HEK293 (cell line): ENCODE data around the gene UBE3B.

Experiments
- CTCF ChIA-PET: fragments of 350-600 bp; formaldehyde crosslinking; extraction: SDS; loops from one replicate; lab custom pipeline; 2021; ENCODE audit warnings: antibody characterized with exemption; lab: Yijun Ruan, JAX
- POLR2A ChIA-PET: fragments of 300-600 bp; formaldehyde crosslinking; extraction: SDS; loops from one replicate; lab custom pipeline; 2020; ENCODE audit warnings: antibody characterized with exemption, inconsistent platforms; lab: Yijun Ruan, JAX
- H3K27ac ChIP-seq: fragments of 200-500 bp; sonication (Bioruptor generic); 2 replicates; pipeline ENCODE4 v1.5.1; 2014; ENCODE audit warnings: low read depth, low read length, control low read depth, inconsistent platforms; ENCODE audit errors: extremely low read depth
- H3K36me3 ChIP-seq, 2 experiments: fragments of 200-500 bp in 1 of 2; sonication (Bioruptor generic) in 1 of 2; 1 replicate in 1 of 2; 2 replicates in 1 of 2; pipeline ENCODE4 v1.5.1; 2014 to 2017; ENCODE audit warnings: inconsistent platforms in 2 of 2, low read length in 2 of 2; ENCODE audit not compliant: control insufficient read depth in 2 of 2, insufficient read depth in 1 of 2
- H3K4me1 ChIP-seq: fragments of 200-500 bp; sonication (Bioruptor generic); 2 replicates; pipeline ENCODE4 v1.5.1; 2014; ENCODE audit warnings: mild to moderate bottlenecking, low read length, inconsistent platforms; ENCODE audit not compliant: control insufficient read depth, insufficient read depth
- H3K4me3 ChIP-seq: 2 replicates; pipeline ENCODE4 v1.5.1; 2011; ENCODE audit warnings: low read depth, mild to moderate bottlenecking, control low read depth, low read length, moderate library complexity
- H3K9me3 ChIP-seq: fragments of 200-500 bp; sonication (Bioruptor generic); 2 replicates; pipeline ENCODE4 v1.5.1; 2014; ENCODE audit warnings: low read depth, low read length, inconsistent platforms; ENCODE audit not compliant: control insufficient read depth, insufficient read depth
- BCL11B ChIP-seq: fragments of 450-650 bp; formaldehyde crosslinking; IDR thresholded peaks from 2 replicates; pipeline ENCODE4 v1.5.1; 2016; ENCODE audit warnings: low read depth, missing biosample characterization, missing genetic modification characterization
- BCL6B ChIP-seq: fragments of 450-650 bp; formaldehyde crosslinking; IDR thresholded peaks from 2 replicates; pipeline ENCODE4 v1.5.1; 2017; ENCODE audit warnings: missing biosample characterization, missing genetic modification characterization
- REPIN1 ChIP-seq: fragments of 450-650 bp; formaldehyde crosslinking; IDR thresholded peaks from 2 replicates; pipeline ENCODE4 v1.5.1; 2017; ENCODE audit warnings: missing biosample characterization, missing genetic modification characterization, low read depth
- SP3 ChIP-seq: fragments of 450-650 bp; formaldehyde crosslinking; IDR thresholded peaks from 2 replicates; pipeline ENCODE4 v1.5.1; 2016; ENCODE audit warnings: missing biosample characterization, missing genetic modification characterization
- YY1 ChIP-seq: fragments of 450-650 bp; formaldehyde crosslinking; IDR thresholded peaks from 2 replicates; pipeline ENCODE4 v1.5.1; 2018; ENCODE audit warnings: missing biosample characterization, missing genetic modification characterization
- ZBTB1 ChIP-seq: fragments of 450-650 bp; formaldehyde crosslinking; IDR thresholded peaks from 2 replicates; pipeline ENCODE4 v1.5.1; 2016; ENCODE audit warnings: missing biosample characterization, missing genetic modification characterization
- ZBTB6 ChIP-seq: fragments of 450-650 bp; formaldehyde crosslinking; IDR thresholded peaks from 2 replicates; pipeline ENCODE4 v1.5.1; 2017; ENCODE audit warnings: missing biosample characterization, missing genetic modification characterization
- ZFP3 ChIP-seq: fragments of 450-650 bp; formaldehyde crosslinking; IDR thresholded peaks from 2 replicates; pipeline ENCODE4 v1.5.1; 2016; ENCODE audit warnings: low read depth, missing biosample characterization, missing genetic modification characterization
- ZFP41 ChIP-seq: fragments of 450-650 bp; formaldehyde crosslinking; IDR thresholded peaks from 2 replicates; pipeline ENCODE4 v1.5.1; 2016; ENCODE audit warnings: missing biosample characterization, missing genetic modification characterization, borderline replicate concordance
- ZIC2 ChIP-seq: fragments of 450-650 bp; formaldehyde crosslinking; IDR thresholded peaks from 2 replicates; pipeline ENCODE4 v1.5.1; 2016; ENCODE audit warnings: missing biosample characterization, missing genetic modification characterization
- ZNF148 ChIP-seq: fragments of 450-650 bp; formaldehyde crosslinking; IDR thresholded peaks from 2 replicates; pipeline ENCODE4 v1.5.0; 2017; ENCODE audit warnings: missing biosample characterization, missing genetic modification characterization, borderline replicate concordance
- ZNF174 ChIP-seq: fragments of 450-650 bp; formaldehyde crosslinking; IDR thresholded peaks from 2 replicates; pipeline ENCODE4 v1.5.0; 2017; ENCODE audit warnings: missing biosample characterization, mild to moderate bottlenecking, missing genetic modification characterization
- ZNF19 ChIP-seq: fragments of 450-650 bp; formaldehyde crosslinking; IDR thresholded peaks from 2 replicates; pipeline ENCODE4; 2016; ENCODE audit warnings: missing biosample characterization, missing genetic modification characterization, low read depth
- ZNF350 ChIP-seq: fragments of 450-650 bp; formaldehyde crosslinking; IDR thresholded peaks from 2 replicates; pipeline ENCODE4 v1.5.0; 2017; ENCODE audit warnings: missing biosample characterization, mild to moderate bottlenecking, missing genetic modification characterization
- ZNF354C ChIP-seq: fragments of 450-650 bp; formaldehyde crosslinking; IDR thresholded peaks from 2 replicates; pipeline ENCODE4 v1.5.1; 2016; ENCODE audit warnings: missing biosample characterization, missing genetic modification characterization, low read depth, borderline replicate concordance
- ZNF394 ChIP-seq: fragments of 450-650 bp; formaldehyde crosslinking; IDR thresholded peaks from 2 replicates; pipeline ENCODE4 v1.5.1; 2016; ENCODE audit warnings: missing biosample characterization, missing genetic modification characterization, mild to moderate bottlenecking, moderate library complexity, borderline replicate concordance
- ZNF501 ChIP-seq: fragments of 450-650 bp; formaldehyde crosslinking; IDR thresholded peaks from 2 replicates; pipeline ENCODE4 v1.5.1; 2016; ENCODE audit warnings: missing biosample characterization, missing genetic modification characterization
- ZNF558 ChIP-seq: fragments of 450-650 bp; formaldehyde crosslinking; IDR thresholded peaks from 2 replicates; pipeline ENCODE4 v1.5.1; 2016; ENCODE audit warnings: missing biosample characterization, missing genetic modification characterization
- ZNF585B ChIP-seq: fragments of 450-650 bp; formaldehyde crosslinking; IDR thresholded peaks from 2 replicates; pipeline ENCODE4 v1.5.1; 2016; ENCODE audit warnings: missing biosample characterization, missing genetic modification characterization
- ZNF747 ChIP-seq: fragments of 450-650 bp; formaldehyde crosslinking; IDR thresholded peaks from 2 replicates; pipeline ENCODE4 v1.5.1; 2016; ENCODE audit warnings: missing biosample characterization, missing genetic modification characterization
- ZNF777 ChIP-seq: fragments of 450-650 bp; formaldehyde crosslinking; IDR thresholded peaks from 2 replicates; pipeline ENCODE4 v1.5.1; 2017; ENCODE audit warnings: missing biosample characterization, missing genetic modification characterization, borderline replicate concordance

Gene UBE3B

GRCh38 chr12:109492371-109492770 is 14.9 kb downstream of the UBE3B start:
- no peak for TF ChIP-seq ZFP41
- TF ChIP-seq REPIN1 (tag by site-specific recombination): no peak
- TF ChIP-seq ZNF174 (tag by site-specific recombination): no peak
- no peak for TF ChIP-seq ZNF777 (tag by site-specific recombination)
- no peak for TF ChIP-seq ZNF747 (tag by site-specific recombination)
- TF ChIP-seq, all 188 proteins: peak for 0
- no peaks in the 10 kb centered on the region for H3K9me3 ChIP-seq
- no peak overlapping the region for H3K4me3 ChIP-seq
- no peak overlapping the region for H3K27ac ChIP-seq
- ChIA-PET POLR2A (no interaction called here), CTCF (no interaction called here)
- no peaks in the 10 kb centered on the region for H3K4me1 ChIP-seq
- H3K36me3 ChIP-seq: peaks cover 22 to 74% of the 10 kb centered on the region in 2 experiments

GRCh38 chr12:109493090-109493489 is 15.7 kb downstream of the UBE3B start:
- TF ChIP-seq YY1: no peak
- TF ChIP-seq, all 188 proteins: peak for 0
- ChIA-PET POLR2A (no interaction called here), CTCF (interaction anchor here (0.7 to 1.5 kb wide), 2 partner anchors 7 to 8 kb away, joined by 3 to 4 read pairs; no protein-coding TSS in a partner anchor)
- Histone ChIP-seq H3K4me3 (no peak overlapping the region), H3K9me3 (no peaks in the 10 kb centered on the region), H3K4me1 (no peaks in the 10 kb centered on the region), H3K36me3 (peaks cover 22 to 74% of the 10 kb centered on the region in 2 experiments), H3K27ac (no peak overlapping the region)

GRCh38 chr12:109493938-109494337 is 16.5 kb downstream of the UBE3B start:
- H3K4me3 ChIP-seq: no peak overlapping the region
- TF ChIP-seq ZIC2 (tag by site-specific recombination) (no peak), ZFP3 (tag by site-specific recombination) (no peak), SP3 (no peak), ZNF354C (tag by site-specific recombination) (no peak), BCL11B (tag by site-specific recombination) (no peak), ZNF19 (no peak), ZNF558 (no peak), ZNF501 (tag by site-specific recombination) (no peak)
- H3K4me1 ChIP-seq: no peaks in the 10 kb centered on the region
- no peak overlapping the region for H3K27ac ChIP-seq
- H3K9me3 ChIP-seq: no peaks in the 10 kb centered on the region
- ChIA-PET POLR2A (no interaction called here), CTCF (interaction anchor here (0.7 to 1.5 kb wide), 3 partner anchors 8 to 107 kb away, joined by 3 to 4 read pairs (median 3); no protein-coding TSS in a partner anchor)
- peaks cover 28 to 74% of the 10 kb centered on the region in 2 experiments for H3K36me3 ChIP-seq

GRCh38 chr12:109494348-109494881 is 17.0 kb downstream of the UBE3B start:
- H3K4me1 ChIP-seq: no peaks in the 10 kb centered on the region
- peaks cover 25 to 73% of the 10 kb centered on the region in 2 experiments for H3K36me3 ChIP-seq
- TF ChIP-seq ZBTB6 (tag by site-specific recombination) (no peak), ZNF585B (tag by site-specific recombination) (no peak), ZNF148 (tag by site-specific recombination) (no peak), ZNF394 (tag by site-specific recombination) (no peak), ZBTB1 (no peak), BCL6B (tag by site-specific recombination) (no peak), ZNF350 (tag by site-specific recombination) (no peak)
- H3K27ac ChIP-seq: no peak overlapping the region
- CTCF ChIA-PET: interaction anchor here (0.7 to 1.5 kb wide), 4 partner anchors 9 to 470 kb away, joined by 3 to 4 read pairs (median 4); no protein-coding TSS in a partner anchor
- POLR2A ChIA-PET: no interaction called here
- H3K4me3 ChIP-seq: no peak overlapping the region
- no peaks in the 10 kb centered on the region for H3K9me3 ChIP-seq
